ENCODE results near the gene RASAL2.

RASAL2 gene

DNA sequence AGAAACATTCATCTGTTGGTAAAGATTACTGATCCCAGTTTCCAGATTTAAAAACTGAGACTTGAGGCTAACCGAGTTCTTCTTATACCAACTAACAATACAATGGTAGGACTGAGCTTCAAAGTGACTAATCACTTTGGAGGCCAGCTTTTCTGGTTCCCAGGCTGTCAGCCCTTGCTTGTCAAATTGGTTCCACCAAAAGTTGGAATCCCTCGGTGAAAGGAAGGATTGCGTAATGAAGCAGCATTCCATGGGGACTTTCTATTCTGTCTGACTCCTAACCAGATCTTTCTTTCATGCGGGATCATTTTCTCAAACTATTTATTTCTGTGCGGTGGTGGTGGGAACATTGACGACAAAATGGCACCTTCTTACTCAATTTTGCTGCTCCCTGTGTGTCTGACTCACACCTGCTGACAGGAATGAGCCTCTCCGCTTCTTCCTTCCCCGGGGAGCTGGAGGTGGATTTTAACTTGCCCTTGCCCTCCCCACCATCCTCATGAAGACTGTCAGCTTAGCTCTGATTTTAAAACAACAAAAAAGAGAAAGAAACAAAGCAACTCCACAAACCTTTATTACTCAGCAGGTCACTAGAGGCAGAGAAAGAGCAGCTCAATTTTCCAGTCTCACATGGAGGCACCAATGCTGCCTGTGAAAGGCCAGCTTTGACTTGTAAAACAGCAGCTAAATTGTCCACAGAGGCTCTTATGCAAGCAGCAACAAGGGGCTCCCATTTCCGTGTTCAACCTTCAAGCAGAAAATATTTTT is 32.9 kb upstream of the RASAL2 start:
- no peak overlapping the region for H3K4me2 ChIP-seq (ENCODE audit: low read depth, low read length, poor library complexity, severe bottlenecking)
- no peak overlapping the region for H2AFZ ChIP-seq (ENCODE audit: low read length)
- H3K4me1 ChIP-seq (ENCODE audit: insufficient read depth, low read length, poor library complexity, severe bottlenecking) = peaks cover under 1% of the 10 kb centered on the region
- no peaks in the 10 kb centered on the region for H3K9me3 ChIP-seq (ENCODE audit: insufficient read depth, low read depth, low read length)
- no peaks in the 10 kb centered on the region for H3K9me2 ChIP-seq (replicated peaks; ENCODE audit: low read depth, low read length)
- no peaks in the 10 kb centered on the region for H4K20me1 ChIP-seq (ENCODE audit: insufficient read depth, low read length, poor library complexity, severe bottlenecking)
- no peaks in the 10 kb centered on the region for H3K36me3 ChIP-seq (ENCODE audit: insufficient read depth, low read length)
- no peaks in the 10 kb centered on the region for H3F3A ChIP-seq (ENCODE audit: low read depth)
- H3K4me3 ChIP-seq (ENCODE audit: low read length, poor library complexity, severe bottlenecking) = no peak overlapping the region
- TF ChIP-seq EZH2phosphoT487 (IDR thresholded peaks at IDR 0.05; ENCODE audit: borderline replicate concordance) = no peak
- TF ChIP-seq, protein P1, sequence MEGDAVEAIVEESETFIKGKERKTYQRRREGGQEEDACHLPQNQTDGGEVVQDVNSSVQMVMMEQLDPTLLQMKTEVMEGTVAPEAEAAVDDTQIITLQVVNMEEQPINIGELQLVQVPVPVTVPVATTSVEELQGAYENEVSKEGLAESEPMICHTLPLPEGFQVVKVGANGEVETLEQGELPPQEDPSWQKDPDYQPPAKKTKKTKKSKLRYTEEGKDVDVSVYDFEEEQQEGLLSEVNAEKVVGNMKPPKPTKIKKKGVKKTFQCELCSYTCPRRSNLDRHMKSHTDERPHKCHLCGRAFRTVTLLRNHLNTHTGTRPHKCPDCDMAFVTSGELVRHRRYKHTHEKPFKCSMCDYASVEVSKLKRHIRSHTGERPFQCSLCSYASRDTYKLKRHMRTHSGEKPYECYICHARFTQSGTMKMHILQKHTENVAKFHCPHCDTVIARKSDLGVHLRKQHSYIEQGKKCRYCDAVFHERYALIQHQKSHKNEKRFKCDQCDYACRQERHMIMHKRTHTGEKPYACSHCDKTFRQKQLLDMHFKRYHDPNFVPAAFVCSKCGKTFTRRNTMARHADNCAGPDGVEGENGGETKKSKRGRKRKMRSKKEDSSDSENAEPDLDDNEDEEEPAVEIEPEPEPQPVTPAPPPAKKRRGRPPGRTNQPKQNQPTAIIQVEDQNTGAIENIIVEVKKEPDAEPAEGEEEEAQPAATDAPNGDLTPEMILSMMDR (conservative IDR thresholded peaks at IDR 0.05; ENCODE audit: low read length) = no peak
- H3K27me3 ChIP-seq (ENCODE audit: insufficient read depth, low read length, poor library complexity, severe bottlenecking) = no peaks in the 10 kb centered on the region
- no peak overlapping the region for H3K9ac ChIP-seq (ENCODE audit: low read depth, low read length, poor library complexity, severe bottlenecking)
- no peaks in the 10 kb centered on the region for H3K79me2 ChIP-seq (ENCODE audit: insufficient read depth, low read length)

DNA sequence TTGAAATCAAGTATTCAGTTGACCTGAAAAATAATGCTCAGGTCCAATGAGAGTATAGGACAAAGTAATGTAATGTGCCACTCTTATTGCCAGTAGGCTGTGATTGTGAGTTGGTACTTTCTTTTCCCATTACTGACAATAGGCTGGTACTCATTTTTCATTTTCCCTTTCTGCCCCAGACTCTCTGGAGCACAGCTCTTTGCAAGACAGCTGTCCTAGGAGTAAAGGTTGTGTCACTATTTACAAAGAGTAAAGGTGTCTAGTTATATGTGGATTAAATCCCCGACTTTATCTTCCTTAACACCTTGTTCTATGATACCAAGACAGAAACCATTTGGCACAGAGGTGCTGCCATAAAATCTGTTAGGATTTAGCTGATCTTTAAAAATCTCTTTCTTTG is 32.3 kb upstream of the RASAL2 start:
- Histone ChIP-seq H3K36me3 (ENCODE audit: insufficient read depth, low read length) (no peaks in the 10 kb centered on the region), H2AFZ (ENCODE audit: low read length) (no peak overlapping the region), H3K9me3 (ENCODE audit: insufficient read depth, low read depth, low read length) (no peaks in the 10 kb centered on the region), H3K9me2 (replicated peaks; ENCODE audit: low read depth, low read length) (no peaks in the 10 kb centered on the region), H3K27me3 (ENCODE audit: insufficient read depth, low read length, poor library complexity, severe bottlenecking) (no peaks in the 10 kb centered on the region), H4K20me1 (ENCODE audit: insufficient read depth, low read length, poor library complexity, severe bottlenecking) (no peaks in the 10 kb centered on the region), H3K4me1 (ENCODE audit: insufficient read depth, low read length, poor library complexity, severe bottlenecking) (no peaks in the 10 kb centered on the region), H3F3A (ENCODE audit: low read depth) (no peaks in the 10 kb centered on the region), H3K9ac (ENCODE audit: low read depth, low read length, poor library complexity, severe bottlenecking) (no peak overlapping the region), H3K4me3 (ENCODE audit: low read length, poor library complexity, severe bottlenecking) (no peak overlapping the region), H3K4me2 (ENCODE audit: low read depth, low read length, poor library complexity, severe bottlenecking) (no peak overlapping the region), H3K79me2 (ENCODE audit: insufficient read depth, low read length) (no peaks in the 10 kb centered on the region)
- TF ChIP-seq EZH2phosphoT487 (IDR thresholded peaks at IDR 0.05; ENCODE audit: borderline replicate concordance) = no peak
- TF ChIP-seq, protein P1 (conservative IDR thresholded peaks at IDR 0.05; ENCODE audit: low read length) = no peak

DNA sequence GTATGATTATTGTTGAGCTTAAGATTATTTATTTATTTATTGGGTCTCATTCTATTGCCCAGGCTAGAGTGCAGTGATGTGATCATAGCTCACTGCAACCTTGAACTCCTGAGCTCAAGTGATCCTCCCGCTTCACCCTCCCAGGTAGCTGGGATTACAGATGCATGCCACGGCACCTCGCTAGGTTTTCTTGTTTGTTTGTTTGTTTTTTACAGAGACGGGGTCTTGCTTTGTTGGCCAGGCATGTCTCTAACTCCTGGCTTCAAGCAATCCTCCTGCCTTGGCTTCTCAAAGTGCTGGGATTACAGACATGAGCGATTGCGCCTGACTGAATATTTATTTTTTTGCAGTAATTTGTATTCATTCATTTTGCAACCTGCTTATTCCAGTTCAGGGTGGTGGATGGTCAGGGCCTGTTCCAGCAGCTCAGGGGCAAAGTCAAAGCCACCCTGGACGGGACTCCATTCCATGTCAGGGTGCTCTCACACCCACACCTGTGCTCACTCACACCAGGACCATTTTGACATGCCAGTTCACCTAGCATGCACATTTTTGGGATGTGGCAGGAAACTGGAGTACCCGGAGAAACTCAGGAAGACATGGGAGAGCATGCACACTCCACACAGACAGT is 29.6 kb upstream of the RASAL2 start:
- Histone ChIP-seq H3K36me3 (ENCODE audit: insufficient read depth, low read length) (no peaks in the 10 kb centered on the region), H3K9me2 (replicated peaks; ENCODE audit: low read depth, low read length) (no peaks in the 10 kb centered on the region), H3K9ac (ENCODE audit: low read depth, low read length, poor library complexity, severe bottlenecking) (no peak overlapping the region), H3K79me2 (ENCODE audit: insufficient read depth, low read length) (no peaks in the 10 kb centered on the region), H3K27me3 (ENCODE audit: insufficient read depth, low read length, poor library complexity, severe bottlenecking) (no peaks in the 10 kb centered on the region), H3K4me2 (ENCODE audit: low read depth, low read length, poor library complexity, severe bottlenecking) (no peak overlapping the region), H3K4me1 (ENCODE audit: insufficient read depth, low read length, poor library complexity, severe bottlenecking) (no peaks in the 10 kb centered on the region), H2AFZ (ENCODE audit: low read length) (no peak overlapping the region), H4K20me1 (ENCODE audit: insufficient read depth, low read length, poor library complexity, severe bottlenecking) (no peaks in the 10 kb centered on the region), H3K9me3 (ENCODE audit: insufficient read depth, low read depth, low read length) (no peaks in the 10 kb centered on the region), H3K4me3 (ENCODE audit: low read length, poor library complexity, severe bottlenecking) (no peak overlapping the region), H3F3A (ENCODE audit: low read depth) (no peaks in the 10 kb centered on the region)
- no peak for TF ChIP-seq EZH2phosphoT487 (IDR thresholded peaks at IDR 0.05; ENCODE audit: borderline replicate concordance)
- TF ChIP-seq, protein P1 (conservative IDR thresholded peaks at IDR 0.05; ENCODE audit: low read length) = no peak

Data from Loucy (cell line).